Ramos (cell line): ENCODE data around the gene MAD1L1.

ENCODE experiments used
- in situ Hi-C: fragments of 300-500 bp; cut with MboI; formaldehyde crosslinking; loops from one replicate; pipeline ENCODE4 v1.14.3; 2022; ENCODE audit warnings: low sequenced_read_pairs; ENCODE audit not compliant: unreplicated experiment

The MAD1L1 gene

DNA sequence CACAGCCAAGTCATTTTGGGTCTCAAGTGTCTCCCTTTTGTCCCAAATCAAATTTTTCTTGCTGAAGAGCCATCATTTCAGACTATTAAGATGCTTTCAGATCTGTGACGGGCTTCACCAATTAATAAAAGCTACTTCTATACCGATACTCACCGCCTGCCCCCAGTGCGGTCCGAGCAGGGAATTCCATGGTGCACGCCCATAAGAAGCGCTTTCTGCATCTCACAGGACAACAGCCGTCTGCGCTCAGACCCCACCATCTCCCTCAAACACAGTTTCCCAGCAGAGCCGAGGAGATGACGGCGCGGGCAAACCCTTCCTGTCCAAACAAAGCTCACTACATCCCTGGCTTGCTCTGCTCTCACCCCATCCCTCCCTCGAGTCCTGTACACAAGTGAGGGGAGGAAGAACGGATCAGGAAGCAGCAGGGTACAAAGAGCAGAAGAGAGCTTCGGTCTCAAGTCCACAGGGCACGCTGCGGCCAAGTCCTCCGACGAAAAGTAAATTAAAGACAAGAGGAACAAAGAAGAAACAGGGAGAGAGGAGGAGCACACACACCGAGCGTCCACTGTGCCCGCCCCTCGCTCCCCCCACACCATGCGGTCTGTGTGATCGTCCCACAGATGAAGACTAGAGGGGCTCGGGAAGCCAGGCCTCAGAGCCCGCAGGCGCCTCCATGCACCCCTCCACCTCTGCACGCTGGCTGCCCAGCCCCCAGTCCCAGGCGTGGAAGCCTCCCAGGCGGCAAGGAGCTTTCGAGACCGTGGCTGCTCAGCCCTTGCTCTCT lies 121.9 kb downstream of the MAD1L1 start:
- in situ Hi-C loops, result no loop called here

DNA sequence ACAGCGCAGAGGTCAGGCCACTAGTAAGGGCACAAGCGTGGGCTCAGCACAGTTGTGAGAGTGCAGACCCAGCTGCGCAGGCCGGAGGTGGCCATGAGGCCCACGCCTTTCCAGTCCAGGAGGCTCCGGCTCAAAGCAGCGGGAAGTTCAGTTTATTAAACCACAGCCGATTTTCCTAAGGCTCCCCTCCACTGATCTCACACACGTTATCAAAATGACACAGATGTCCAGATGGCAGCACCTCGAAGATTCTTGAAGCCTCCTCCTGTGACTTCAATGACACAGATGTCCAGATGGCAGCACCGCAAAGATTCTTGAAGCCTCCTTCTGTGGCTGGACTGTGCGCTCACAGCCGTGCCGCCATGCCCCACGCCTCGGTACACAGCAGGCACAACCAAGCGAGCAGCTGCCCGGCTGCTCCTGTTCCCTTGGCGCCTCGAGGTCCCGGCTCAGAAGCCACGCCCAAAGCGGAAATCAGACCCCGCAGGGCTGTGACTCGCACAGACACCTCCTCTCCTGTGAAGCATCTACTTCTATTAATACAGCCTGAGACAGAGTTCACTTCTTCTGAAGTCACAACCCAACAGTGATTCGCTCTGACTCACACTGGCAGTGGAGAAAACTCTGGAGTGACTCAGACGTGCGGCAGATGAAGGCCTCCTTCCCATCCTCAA lies 122.7 kb downstream of the MAD1L1 start:
- in situ Hi-C loops, result loop anchor here (10.0 kb wide), 1 partner anchor 245 kb away; the partner anchor contains the start of gene EIF3B

DNA sequence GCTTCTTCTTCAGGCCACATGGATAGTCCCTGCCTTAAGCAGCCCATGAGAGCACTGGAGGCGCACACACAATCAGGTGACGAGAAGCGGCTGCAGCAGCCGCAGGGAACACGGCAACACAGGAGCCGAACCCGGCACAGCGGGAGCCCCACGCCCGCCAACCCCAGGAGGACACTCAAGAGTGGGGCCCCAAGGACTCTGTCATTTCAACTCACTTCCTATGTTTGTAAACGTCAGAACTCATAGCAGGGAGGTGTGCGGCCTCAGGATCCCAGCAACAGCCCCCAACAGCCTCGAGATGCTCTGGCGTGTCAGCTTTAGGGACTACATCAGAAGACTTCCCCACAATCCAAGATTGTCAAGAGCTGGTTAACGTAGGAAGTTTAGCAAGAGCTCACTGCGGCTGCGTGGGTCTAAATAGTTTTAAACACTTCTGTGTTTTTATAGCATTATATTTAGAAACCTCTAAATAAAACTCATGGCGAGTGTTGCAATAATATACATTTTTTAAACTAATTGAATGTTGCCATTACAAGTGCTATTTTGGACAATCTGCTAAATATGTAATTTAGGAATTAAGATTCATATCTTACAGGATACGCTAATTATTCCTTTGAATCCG lies 123.4 kb downstream of the MAD1L1 start:
- in situ Hi-C loops, result loop anchor here (10.0 kb wide), 1 partner anchor 245 kb away; the partner anchor contains the start of gene EIF3B

DNA sequence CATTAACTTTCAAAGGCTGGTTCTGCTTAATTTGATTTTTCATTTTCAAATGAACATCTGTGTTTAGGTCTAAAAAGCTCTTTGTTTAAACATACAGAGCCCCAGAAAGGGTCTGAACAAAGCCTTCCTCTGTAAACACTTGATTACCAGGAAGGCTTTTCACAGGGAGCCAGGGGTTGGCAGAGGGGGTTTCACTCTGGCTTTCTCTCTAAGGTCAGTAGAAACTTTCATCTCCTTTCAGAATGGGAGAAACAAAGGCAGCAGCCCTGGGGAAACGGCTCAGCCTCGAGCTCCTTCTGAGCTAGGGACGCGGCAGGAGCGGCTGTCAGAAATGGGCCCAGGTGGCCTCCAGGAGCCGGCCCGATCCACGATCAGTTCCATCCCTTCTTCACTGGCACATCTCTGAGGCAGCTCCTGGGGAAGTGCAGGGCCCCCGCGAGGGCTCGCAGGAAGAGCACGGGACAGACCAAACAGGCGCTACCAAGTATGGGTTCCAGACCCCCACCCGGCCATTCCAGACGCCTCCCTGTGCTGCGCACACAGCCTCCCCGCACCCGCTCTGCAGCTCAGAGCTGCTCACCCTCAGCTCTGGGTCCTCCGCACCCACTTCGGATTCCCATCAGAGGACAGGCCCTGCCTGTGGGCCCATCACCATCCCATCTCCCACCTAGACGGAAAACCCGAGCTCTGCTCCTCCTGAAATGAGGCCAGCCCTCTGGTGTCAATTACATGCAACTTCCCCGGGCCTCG lies 124.1 kb downstream of the MAD1L1 start:
- in situ Hi-C loops, result loop anchor here (10.0 kb wide), 1 partner anchor 246 kb away; the partner anchor contains the start of gene EIF3B

DNA sequence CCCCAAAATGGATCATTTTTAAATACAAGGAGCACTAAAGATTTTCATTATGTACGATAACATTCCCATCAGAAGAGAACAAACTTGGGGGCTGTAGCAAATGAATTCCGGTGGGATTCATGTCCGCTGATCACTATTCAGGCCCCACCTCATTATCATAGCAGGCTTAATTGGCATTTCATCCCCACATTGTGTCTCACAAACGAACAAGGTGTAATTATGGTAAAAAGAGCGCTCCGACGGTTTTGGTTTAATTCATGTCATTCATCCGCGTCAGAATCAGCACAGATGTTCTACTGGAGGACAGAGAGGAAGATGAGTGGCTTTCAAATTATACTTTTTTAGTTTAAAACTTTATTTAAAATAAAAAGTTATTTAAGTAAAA lies 124.7 kb downstream of the MAD1L1 start:
- in situ Hi-C loops, result loop anchor here (10.0 kb wide), 1 partner anchor 247 kb away; the partner anchor contains the start of gene EIF3B

DNA sequence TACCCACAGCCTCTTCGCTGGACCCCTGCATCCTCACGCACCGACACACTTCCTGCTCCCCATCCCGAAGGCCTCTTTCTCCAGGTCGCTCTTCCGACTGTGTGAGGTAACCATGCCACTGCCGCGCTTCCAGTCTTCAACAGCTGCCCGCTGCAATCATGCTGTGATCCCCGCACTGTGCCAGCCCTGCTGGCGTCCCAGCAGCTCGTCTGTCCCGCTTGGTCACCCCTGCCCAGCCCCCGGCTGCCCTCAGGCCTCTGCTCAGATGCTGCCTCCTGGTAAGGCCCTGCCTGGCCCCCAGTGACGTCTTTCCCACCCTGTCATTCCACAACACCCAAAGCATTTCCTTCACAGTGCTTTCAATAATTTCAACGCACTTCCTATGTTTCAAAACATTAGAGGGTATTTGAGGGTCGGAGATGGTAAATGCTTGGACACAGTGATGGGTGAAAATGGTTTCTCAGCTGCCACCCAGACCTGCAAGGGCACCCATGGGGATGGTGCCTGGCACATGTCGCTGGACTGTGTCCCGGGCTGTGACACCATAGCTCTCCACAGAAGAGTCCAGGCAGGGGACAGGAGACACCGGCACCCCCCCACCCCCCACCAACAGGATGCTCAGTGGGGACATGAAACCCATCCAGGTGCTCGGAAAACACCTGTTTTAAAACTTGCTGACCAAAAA lies 125.2 kb downstream of the MAD1L1 start:
- in situ Hi-C loops, result loop anchor here (10.0 kb wide), 1 partner anchor 247 kb away; the partner anchor contains the start of gene EIF3B

DNA sequence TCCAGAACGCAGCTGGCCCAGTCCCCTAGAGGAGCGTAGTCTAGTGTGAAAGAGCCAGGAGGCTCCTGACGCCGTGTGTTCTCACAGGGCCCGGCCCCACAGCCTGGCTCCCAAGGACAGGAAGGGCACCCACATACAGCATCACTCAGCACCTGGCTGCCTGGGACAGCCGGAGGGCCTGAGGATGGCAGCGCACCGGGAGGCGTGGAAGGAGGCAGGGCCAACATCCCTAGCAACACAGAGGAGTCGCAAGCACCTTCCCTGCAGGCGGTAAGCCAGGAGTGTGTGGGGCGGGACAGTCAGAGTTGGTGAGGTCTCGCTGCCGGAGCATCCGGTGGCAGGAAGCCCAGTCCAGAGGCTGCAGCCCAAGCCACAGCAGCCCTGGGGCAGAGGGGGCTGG lies 125.8 kb downstream of the MAD1L1 start:
- in situ Hi-C loops, result loop anchor here (10.0 kb wide), 1 partner anchor 248 kb away; the partner anchor contains the start of gene EIF3B

DNA sequence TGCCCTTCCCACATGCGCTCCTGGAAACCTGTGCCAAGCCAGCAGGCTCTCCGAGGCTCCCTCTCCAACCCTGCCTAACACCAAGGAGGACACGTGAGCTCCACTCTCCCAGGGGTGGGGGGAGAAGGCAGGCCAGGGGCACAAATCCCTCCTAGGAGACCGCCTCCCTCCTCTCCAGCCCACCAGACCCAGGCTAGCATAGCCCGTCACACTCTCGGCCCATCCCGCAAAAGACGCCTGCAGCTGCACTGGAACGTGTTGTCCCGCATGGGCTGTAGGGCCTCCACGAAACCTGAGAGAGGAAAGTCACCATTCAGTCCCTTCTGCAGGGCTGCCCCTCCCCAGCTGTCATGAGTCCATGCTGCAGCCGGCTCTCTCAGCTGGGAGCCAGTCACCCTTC lies 126.3 kb downstream of the MAD1L1 start:
- in situ Hi-C loops, result loop anchor here (10.0 kb wide), 1 partner anchor 248 kb away; the partner anchor contains the start of gene EIF3B

DNA sequence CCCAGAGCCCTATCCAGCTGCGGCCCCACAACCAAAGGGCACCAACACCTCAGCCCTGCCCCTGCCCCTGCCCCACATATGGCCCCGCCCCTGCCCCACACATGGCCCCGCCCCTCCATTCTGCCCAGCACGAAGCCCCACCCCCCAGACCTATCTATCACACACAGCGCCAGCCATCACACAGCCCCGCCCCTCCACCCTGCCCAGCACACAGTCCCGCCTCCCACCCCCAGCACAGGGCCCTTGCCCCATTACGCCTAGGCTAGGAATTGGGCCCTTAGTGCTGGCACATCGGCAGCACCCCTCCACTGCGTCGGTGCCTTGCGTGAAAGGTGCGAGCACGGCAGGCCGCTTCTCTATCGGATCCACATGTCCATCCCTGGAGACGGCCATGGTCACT lies 126.8 kb downstream of the MAD1L1 start:
- in situ Hi-C loops, result loop anchor here (10.0 kb wide), 1 partner anchor 249 kb away; the partner anchor contains the start of gene EIF3B

DNA sequence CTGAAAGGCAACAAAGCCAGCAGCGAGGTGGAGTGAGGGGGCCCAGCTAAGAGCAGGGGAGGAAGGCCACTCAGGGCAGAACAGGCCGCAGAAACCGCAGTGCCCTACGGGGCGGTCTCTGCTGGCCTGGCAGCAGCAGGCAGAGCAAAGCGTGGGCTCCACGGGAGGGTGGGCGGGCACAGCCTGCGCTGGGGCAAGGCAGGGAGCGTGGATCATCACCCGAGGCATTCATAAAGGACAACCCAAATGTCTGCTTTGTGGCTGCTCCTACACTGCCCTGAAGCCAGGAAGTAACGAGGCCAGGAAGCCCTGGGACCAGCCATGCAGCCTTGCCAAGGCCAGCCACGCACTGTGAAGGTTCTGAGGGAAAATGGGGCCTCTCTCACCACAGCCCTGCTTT lies 127.5 kb downstream of the MAD1L1 start:
- in situ Hi-C loops, result loop anchor here (10.0 kb wide), 1 partner anchor 250 kb away; the partner anchor contains the start of gene EIF3B

DNA sequence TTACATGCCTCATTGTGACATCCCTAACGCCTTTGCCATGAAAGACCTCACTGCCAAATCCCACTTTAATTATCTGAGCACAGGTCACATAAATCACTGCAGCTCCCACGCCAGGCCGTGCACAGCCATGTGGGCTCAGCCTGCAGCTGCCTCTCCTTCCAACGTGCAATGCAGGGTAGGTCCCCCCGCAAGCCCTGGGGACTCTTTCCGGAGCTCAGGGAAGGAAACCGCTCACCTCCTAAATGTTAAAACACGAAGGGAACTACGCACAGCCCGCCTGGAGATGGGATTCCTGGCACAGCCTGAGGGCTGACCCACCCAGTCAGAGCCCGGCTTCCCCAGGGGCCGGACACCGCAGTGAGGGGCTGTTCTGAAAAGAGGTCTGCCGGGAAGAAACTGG lies 128.0 kb downstream of the MAD1L1 start:
- in situ Hi-C loops, result loop anchor here (5.0 to 10.0 kb wide), 2 partner anchors 103 to 250 kb away; partner anchors contain the start of gene EIF3B

DNA sequence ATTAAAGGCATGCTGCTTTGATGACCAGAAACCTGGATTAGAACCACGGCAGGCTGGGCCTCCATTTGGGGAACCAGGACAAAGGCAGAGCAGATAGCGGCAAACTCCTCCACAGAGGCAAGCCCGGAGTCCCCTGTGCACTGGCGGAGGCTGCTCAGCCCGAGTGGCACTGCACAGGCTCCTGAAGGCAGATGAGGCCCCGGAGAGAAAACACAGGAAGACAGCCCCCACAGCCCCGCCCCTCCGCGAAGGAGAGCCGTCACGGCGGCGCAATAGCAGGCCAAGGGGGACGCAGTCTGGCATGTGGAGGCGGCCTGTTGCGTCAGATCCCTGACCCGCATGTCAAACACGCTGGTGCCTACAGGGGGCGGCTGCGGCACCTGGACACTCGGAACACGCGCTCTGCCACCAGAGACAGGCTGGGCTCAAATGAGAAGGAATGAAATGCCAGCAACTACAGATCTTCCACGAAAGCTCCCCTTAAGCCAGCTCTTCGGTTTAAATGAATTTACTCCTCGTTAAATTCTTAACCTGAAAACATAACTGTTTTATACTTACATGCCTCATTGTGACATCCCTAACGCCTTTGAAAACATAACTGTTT lies 128.5 kb downstream of the MAD1L1 start:
- in situ Hi-C loops, result loop anchor here (5.0 to 10.0 kb wide), 2 partner anchors 103 to 251 kb away; partner anchors contain the start of gene EIF3B

DNA sequence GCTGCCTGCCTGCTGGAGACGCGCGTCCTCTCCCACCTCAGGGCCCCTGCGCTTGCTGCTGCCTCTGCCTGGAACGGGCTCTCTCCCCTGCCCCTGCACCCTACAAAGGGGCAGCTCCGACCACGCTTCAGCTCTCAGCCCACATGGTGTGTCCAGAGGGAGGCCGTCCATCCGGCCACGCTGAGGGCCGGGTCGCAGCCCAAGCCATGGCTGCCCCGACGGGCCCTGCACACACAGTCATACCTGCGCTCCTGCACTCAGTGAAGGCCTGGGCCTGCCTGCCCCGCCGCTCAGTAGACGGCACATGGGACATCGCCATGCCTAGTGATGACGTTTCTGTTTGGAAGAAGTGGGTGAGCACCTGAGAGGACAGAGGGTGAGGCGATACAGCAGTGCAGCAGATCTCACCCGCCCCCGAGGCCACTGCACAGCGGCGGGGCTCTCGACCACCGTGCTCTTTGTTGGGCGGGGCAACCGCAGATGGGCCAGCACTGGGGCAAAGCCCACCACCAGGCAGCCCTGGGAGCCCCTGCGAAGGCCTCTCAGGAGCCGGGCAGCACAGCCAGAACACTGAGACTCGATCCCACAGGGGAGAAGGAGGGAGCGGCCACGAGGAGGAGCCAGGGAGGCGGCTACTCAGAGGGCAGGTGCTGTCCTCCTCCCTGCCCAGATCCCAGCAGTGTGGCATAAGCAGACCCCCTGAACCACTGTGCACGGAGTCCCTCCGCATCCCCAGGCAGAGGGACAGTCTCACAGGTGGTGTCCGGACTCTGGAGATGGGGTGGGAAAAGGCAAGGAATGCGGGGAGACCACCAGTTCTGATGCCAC lies 129.5 kb downstream of the MAD1L1 start:
- in situ Hi-C loops, result loop anchor here (5.0 to 10.0 kb wide), 2 partner anchors 104 to 252 kb away; partner anchors contain the start of gene EIF3B

DNA sequence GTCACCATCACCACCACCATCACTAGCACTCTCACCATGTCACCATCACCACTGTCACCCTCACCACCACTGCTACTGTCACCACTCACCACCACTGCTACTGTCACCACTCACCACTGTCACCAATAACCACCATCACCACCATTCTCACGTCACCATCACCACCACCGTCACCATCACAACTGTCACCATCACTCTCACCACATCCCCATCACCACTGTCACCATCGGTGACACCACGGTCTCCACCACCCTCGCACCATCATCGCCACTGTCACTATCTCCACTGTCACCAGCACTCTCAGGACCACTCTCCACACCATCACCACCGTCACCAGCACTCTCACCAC lies 130.4 kb downstream of the MAD1L1 start:
- in situ Hi-C loops, result loop anchor here (5.0 to 10.0 kb wide), 2 partner anchors 105 to 252 kb away; partner anchors contain the start of gene EIF3B

DNA sequence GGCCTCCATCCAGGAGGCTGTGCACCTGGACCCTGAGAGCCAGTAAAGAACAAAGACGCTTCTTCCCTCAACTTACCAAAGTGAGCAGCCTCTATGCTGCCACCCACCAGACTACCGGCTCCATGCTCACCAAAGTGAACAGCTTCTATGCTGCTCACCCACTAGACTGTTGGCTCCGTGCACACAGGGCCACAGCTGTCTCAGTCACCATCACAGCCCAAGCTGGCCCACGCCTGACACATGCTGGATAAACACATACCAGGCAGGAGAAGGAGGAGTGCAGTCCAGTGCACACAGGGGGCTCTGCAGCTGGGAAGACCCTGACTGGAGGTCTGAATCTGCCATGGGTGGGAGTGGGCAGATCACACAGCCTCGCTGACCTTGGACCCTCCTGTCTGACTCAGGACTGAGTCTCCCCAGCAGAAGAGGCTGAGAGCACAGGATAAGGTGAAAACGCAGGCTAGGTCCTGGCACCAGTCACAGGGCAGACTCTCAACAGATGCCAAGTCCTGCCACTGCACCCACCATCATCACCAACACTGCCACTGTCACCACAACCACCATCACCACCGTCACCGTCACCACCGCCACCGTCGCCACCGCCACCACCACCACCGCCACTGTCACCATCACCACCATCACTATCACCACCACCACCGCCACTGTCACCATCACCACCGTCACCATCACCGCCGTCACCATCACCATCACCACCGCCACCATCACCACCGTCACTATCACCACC lies 130.9 kb downstream of the MAD1L1 start:
- in situ Hi-C loops, result loop anchor here (5.0 to 10.0 kb wide), 2 partner anchors 105 to 253 kb away; partner anchors contain the start of gene EIF3B

DNA sequence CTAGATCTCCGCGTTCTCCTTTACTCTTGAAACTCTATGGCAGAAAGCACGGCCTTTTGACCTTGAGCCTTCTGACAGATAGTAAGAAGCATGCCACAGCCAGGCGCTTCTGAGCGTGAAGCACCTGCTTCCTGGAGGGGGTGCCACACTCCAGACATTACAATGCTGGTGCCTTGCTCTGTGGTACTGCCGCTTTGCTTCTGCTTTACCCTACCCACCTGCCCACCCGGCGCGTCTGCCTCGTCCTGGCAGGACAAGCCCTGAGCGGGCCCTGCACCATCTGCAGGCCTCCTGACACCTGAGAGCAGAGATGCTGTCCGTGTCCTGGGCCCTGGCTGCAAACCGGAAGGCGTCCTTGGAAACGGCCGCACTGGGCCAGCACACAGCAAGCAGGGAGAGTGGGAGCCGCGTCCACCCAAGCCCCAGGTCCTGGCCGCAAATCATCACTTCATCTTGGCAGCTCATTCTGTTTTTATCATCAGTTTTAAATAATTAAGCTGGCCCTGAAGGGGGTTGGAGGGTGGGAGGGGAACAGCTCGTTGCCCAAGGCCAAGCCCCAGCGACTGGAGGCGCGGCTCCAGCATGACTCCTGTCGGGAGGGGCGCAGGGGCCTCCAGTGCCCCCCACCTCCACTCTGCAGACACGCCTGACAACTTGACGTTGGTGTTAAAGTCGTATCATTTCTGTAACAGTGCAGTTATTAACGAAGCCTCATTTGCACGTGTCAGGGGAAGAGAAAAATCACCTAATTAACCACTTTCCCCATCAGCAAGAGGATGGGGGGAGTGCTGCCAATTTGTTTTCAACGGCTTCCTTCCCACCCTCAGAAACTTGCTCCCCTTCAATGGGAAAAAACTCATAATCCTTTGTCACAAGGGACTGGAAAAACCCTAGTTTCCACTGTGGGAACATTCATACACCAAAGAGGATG lies 132.2 kb downstream of the MAD1L1 start:
- in situ Hi-C loops, result loop anchor here (5.0 to 10.0 kb wide), 2 partner anchors 107 to 254 kb away; partner anchors contain the start of gene EIF3B
